Stimulated activated CD4-positive, alpha-beta T cell treated with anti-CD3 and anti-CD28 coated beads, Interleukin-4, amount 100 ng/mL, for 4 hours (primary cell): ENCODE data around the gene NLRC5.
"Not testable (repeated sequence)": the region's sequence is repeated elsewhere in the genome, so short reads cannot be mapped to it uniquely, and the experiment has no call there.

Experiments
- DNase-seq, 2 experiments: peaks; one replicate each; pipeline ENCODE4 v3.0.0-alpha.2; 2020

The NLRC5 gene

DNA sequence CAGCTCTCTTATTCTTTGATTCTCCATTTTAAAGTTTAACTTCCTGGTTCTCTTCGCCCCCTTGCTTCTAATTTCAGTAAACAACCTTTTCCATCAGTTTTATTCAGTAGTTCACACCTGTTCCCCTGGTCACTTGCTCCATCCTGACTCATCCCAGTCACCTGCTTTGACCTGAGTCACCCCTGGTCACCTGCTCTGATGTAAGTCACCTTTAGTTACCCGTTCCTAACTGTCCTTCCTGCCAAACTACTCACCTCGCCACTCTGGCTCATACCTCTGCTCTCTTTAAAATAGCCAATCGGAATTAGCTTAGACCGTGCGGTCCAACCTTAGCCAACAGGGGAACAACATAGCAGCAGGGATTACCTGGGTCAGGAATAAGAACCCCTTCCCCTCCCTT is 4.7 kb upstream of the NLRC5 start:
- peak in 1 of 2 experiments; percentile 40 for DNase-seq

DNA sequence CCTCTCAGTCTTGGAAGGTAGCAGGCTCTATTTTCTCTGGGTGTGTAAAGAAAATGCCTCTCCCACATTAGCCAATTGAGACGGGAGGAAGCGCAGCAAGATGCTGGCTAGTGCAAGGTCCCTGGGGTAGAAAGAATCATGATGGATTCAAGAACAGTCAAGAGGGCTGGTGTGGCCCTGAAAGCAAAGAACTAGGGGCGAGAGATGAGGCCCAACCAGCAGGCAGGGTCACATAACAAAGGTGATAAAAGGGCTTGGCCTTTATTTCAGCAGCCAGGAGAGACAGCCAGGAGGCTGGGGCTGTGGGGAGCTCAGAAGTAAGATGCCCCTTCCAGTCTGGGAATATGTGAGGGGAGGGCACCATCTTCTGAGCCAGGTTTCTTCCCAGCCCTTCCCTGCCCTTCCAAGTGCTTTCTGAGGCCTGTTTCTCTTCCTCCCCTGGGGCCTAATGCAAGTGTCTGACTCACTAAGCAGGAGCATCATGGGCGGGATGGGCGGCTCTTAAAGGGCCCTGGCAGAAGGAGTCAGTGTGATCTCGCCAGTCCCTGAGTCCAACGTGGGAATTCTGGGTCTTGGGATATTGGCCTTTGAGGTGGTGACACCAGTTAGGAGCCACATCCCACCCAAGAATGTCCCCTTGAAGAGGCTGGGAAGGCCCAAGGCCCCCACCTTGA is 3.9 kb upstream of the NLRC5 start:
- no peak for DNase-seq

DNA sequence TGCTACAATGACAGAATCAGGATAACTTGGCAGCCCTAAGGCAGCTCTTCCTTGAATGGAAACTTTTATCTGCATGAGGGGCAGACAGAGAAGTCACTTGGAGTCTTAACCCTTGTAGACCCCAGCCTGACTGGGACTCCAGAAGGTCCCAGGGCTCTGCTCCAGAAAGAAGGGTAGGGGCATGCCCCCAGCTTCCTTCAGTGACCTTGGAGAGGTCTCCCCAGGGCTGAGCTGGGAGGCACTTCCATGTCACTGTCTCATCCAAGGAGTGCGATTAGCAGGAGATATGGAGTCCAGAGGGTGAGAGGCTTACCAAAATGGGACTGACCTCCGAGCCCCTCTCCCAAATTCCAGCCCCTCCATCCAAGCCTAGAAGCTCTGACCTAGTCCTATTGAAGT is 3.4 kb upstream of the NLRC5 start:
- no peak for DNase-seq

DNA sequence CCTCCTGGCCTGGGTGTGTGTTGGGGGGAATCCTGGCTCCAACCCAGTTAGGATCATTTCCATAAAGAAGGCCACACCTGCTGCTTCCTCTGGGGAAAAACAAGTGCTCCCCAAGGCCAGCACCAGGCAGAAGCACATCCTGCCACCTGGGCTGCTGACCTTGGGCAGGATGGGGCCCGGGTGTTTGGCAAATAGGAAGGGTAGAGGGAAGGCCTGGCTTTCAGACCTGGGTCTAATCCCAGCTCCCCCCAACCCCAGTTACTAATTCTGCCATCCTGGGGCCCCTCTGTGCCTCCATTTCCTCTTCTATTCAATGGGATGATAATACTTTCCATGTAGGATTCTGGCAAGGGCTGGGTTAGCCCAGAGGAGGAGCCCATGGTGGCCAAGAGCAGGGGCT is 3.0 kb upstream of the NLRC5 start:
- DNase-seq = no peak

DNA sequence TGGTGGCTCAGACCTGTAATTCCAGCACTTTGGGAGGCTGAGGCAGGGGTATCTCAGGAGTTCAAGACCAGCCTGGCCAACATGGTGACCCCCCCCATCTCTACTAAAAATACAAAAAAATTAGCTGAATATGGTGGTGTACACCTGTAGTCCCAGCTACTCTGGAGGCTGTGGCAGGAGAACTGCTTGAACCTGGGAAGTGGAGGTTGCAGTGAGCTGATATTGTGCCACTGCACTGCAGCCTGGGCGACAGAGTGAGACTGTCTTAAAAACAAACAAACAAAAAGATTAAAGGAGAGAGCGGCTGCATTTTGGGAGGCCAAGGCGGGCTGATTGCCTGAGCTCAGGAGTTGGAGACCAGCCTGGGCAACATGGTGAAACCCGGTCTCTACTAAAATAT is 2.4 kb upstream of the NLRC5 start:
- DNase-seq = not testable (repeated sequence)

DNA sequence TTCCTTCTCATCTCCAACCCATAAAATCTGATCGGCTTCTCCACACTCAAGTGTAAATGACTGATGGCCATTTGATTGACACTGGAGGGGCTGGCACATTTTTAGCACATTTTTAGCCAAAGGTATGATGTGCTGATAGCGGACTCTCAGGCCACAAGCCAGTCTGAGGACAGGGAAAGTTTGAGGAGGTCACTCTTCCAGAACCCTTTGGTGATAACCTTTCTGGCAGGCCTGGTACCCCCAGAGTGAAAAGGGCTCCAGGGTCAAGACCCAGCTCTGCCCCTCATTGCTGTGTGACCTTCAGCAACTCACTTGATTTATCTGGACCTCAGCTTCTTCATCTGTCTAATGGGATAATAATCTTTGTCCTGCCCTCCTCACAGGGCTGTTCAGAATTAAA is 1.7 kb upstream of the NLRC5 start:
- no peak for DNase-seq

DNA sequence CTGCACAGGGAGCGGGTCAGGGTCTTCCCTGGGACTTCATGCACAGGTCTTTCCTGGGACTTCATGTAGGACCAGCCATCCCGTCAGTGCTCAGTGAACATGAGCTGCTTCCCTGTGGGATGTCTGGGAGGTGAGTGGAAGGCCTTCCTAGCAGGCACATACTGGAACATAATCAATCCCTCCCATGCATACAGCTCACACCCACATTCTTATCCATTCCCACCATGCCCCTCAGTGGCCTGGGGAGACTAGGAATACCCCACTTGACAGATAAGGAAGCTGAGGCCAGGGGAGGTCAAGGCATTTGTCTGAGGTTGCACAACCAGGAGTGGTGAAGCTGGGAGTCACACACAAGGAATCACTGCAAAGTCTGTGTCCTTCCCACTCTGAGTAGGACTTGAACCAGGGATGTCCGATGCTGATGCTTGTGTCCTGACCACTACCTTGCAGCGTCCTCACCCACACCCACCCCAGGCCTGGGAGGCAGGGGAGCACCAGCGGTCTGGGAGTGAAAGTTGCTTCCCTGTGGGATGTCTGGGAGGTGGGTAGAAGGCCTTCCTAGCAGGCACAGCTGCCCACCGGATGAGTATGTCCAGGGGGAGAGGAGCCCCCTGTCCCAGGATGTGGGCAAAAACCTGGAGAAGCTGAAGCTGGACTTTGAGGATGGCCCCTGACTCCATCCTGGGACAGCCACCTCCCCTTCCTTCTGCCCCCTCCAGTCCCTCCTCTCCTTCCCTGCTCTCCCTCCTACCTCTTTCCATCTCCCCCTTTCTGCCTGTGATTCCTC is 1.0 kb upstream of the NLRC5 start:
- DNase-seq = no peak

DNA sequence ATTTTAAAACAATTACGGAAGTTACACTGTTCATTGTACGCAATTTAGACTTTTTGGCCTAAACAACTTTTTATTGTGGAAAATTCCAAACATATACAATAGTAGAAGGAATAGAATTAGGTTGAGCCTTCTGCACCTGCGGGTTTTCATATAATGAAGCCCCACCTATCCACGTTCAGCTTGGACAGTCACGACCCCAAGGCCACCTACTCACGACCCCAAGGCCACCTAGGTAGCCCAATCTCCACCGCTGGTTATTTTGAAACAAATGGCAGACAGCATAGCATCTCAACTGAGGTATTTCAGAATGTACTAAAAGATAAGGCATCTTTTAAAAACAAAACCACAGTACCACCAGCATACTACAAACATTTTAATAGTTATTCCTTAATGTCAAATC is 631 bp downstream of the NLRC5 start:
- no peak for DNase-seq

DNA sequence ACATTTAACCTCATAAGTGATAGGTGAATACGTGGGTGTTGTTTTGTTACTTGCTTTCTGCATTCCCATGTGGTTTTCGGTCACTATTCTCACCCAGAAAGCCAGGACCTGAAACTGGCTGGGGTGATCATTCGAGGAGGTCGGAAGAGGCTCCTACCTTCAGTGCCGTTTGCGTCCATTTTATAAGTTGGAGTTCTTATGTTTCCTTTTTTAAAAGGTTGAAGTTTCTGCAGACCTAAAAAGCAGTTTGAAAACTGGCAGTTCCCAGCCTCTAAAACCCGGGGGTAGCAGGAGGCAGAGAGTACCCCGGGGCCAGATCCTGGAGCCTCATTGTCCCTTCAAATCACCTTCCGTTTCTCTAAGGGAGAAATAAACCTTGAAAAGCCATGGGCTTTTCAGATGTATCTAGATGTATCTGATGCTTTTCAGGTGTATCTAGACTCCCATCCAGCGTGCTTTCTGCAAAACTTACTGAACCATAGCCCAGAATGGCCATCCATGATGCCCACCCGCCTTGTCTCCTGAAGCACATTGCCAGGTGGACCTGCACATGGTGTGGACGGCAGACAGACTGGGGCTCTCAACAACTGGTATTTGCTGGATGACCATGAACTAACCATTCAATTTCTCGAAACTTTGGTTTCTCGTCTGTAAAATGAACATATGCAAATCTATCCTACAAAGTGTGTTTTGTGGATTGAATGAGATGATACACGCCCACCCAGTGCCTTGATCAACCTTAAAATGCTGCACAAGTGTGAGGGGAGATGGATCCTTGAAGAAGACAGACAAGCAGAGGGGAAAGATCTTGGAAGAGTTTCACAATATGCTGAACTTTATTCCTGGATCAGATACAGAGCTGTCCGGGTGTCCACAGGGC is 1.3 kb downstream of the NLRC5 start:
- DNase-seq = no peak

DNA sequence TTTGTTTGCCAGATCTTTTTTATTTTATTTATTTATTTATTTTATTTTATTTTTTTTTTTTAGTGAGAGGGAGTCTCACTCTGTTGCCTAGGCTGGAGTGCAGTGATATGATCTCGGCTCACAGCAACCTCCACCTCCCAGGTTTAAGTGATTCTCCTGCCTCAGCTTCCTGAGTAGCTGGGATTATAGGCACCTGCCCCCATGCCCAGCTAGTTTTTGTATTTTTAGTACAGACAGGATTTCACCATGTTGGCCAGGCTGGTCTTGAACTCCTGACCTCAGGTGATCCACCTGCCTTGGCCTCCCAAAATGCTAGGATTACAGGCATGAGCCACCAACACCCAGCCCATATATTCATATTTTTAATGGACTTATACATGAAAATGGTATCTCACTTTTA is 3.1 kb downstream of the NLRC5 start:
- DNase-seq = not testable (repeated sequence)

DNA sequence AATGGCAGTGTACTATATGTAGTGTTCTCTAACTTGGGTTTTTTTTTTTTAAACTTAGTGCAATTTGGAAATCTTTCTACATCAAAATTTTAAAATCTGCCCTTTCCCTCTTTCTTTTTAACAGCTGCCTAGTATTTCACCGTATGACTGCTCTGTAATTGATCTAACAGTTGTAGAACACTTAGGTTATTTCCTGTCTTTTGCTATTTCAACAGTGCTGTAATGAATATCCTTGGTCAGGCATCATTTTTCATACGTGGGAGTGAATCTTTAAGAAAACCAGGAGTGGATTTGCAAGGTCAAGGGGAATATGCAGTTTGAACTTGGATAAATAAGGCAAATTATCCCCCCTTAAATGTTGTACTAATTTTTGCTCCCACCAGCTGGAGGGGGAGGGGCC is 3.8 kb downstream of the NLRC5 start:
- DNase-seq = no peak

DNA sequence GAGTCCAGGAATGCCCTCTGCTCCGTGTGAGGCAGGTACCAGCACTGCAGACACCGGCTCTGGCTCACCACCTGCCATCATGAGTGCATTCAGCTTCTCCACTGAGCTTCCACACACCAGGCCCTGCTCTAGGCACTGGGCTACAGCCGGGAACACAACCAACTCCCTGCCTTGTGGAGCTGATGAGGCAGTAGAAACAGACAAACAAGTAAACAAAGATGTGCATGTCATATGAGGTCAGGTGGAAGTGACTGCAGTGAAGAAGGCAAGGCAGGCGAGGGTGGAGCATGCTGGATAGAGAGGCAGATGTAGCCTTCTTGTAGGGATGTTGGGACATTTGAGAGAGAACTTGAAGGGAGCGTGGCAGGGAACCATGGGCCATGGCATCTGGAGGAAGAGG is 5.0 kb downstream of the NLRC5 start:
- DNase-seq = no peak

DNA sequence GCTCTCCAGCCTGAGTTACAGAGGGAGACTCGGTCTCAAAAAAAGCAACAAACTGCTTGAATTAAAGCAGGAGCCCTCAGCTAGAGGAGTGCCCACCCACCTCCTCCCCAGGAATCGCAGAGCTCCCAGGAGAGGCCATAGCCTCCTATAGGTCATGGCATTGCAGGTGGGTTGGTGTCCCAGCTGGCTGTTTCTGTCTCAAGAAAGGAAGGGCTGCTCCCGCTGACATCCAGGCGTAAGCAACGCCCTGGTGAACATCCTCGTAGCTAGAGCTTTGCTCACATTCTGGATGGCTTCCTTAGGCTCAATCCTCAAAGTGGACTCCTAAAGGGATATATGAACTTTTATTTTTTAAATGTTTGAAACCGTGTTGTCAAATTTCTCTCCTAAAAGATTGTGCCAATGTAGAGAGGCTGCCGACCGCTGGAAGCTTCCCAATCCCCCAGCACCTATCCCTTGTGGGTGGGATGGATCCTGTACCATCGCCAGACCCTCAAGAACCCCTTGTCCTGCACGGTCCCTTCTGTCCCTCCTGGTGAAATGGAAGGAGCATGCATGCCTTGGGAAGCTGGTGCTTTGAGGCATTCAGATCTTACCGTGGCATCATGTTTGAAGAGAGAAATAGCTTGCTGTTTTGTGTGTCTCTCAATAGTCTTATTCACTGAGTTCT is 5.9 kb downstream of the NLRC5 start:
- DNase-seq = no peak

DNA sequence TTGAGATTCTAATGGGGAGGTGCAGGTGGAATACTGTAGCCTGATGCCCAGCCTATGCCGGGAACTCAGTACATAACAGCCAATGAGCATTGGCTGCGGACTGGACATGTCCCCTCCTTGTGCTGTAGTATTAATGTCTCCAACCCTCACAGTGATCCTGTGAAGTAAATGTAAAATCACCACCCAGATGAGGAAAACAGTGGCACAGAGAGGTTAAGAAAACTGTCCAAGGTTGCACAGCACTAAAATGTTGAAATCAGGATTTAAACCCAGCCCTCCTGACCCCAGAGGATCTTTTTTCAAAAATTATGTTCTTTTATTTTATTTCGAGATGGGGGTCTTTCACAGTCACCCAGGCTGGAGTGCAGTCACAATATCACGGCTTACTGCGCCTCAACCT is 7.9 kb downstream of the NLRC5 start:
- DNase-seq = no peak

DNA sequence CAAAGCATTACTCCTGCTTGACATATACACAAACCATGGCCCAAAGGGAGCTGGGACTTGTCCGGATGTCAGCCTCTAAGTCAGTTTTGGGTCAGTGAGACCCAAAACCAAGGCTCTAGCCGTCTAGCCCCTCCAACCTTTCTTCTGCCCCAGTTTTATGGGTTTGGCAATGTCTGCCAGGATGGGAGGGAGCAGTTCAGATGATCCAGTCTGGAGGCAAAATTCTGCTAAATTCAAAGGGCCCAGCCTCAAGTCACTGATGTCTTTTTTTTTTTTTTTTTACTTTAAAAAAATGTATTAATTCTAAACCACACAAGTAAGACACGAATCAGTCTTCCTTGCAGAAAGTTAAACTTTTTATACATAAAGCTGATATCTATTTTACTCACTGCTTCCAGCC is 8.6 kb downstream of the NLRC5 start:
- no peak for DNase-seq

DNA sequence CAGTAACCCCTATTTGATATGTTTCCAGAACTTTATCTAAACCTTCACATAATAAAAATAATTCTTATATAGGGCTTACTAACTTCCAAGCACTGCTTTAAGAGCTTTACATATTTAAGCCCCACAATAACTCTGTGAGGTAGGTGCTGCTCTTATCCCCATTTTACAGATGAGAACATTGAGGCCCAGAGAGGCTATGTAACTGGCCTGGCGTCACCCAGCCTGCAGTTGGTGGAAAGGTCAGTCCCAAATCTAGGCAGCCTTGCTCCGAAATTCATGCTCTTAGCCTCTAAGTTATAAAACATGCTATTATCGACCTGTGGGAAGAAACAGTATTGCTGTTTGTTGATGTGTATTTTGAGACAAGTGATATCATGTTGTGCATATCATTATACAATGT is 9.0 kb downstream of the NLRC5 start:
- no peak for DNase-seq

DNA sequence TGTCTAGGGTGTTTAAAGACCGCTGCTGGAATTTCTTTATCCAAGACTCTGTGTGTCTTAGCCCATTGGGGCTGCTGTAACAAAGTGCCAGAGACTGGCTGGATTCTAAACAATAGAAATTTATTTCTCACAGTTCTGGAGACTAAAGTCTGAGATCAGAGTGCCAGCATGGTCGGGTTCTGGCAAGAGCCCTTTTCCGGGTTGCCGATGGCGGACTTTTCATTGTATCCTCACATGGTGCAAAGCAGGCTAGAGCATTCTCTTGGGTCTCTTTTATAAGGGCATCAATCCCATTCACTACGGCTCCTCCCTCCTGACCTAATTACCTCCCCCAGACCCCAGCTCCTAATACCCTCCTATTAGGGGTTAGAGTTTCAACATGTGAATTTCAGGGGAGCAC is 9.5 kb downstream of the NLRC5 start:
- DNase-seq = no peak

DNA sequence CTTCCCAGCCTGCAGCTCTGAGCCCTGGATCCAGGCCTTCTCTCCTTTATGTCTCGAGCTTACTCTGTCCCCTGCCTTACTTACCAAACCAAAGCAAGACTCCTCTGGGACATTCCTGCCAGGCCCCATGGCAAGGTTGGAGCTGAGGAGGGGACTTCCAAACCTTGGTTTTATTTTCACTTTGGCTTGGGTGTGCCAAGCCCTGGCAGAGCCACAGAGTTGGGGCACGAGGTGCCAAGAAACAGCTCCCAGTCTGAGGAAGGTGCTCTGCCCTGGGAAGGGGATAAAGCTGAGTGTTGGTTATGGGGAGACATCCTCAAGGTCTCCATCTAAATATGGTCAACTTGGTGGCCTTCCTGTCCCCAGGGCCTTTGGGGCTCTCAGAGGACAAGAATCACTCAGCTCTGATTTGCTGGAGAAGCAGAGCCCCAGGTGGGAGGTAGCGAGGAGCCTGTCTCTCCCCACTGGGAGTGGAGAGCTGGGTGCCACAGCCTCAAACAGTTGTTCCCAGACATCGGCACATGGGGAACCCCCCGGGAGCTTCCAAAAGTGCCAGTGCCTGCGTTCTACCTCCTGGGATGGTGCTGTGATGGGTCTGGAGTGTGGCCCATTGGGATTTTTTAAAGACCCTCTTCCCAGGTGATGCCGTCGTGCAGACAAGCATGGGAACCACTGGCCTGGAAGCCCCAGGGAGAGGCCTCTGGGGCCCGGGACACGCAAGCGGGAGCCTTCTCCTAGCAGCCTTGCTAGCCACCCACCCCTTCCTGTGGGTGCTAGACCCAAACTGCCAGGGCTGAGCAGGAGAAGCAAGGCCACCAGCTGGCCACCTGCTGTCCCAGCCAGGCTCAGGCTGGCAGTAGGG is 10.3 kb downstream of the NLRC5 start:
- peak in 1 of 2 experiments; percentile 39 for DNase-seq

DNA sequence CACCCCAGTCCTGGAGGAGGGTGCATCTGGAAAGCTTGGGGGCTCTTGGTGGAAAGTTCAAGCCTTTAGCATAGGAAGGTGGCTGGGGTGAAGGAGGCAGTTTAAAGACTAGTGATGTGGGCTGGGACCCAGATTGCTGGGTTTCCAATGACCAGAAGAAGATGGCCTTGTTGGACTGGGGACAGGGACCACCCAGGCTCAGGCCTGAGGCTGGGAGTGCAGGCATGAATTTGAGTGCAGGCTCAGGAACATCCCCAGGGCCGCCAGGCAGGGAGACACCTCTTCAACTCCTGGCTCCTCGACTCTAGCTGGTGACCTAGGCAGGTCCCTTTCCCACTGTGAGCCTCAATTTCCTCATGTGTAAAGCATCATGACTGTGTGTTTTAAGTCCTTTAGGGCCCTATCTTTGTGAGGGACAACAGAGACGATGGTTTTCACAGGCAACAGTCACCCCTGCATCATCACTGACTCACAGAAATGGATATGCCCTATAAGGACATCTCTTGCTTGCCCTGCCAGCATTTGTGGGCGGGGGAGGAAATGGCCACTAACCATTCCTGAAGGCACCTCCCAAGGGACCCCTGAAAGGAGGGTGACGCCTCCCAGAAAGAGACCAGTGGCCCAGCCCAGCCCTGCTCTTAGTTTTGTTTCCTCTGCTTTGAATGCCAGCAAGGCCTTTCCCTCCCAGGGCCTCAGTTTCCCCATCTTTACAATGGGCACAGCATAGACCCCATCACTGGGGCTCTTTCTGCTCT is 11.1 kb downstream of the NLRC5 start:
- no peak for DNase-seq

DNA sequence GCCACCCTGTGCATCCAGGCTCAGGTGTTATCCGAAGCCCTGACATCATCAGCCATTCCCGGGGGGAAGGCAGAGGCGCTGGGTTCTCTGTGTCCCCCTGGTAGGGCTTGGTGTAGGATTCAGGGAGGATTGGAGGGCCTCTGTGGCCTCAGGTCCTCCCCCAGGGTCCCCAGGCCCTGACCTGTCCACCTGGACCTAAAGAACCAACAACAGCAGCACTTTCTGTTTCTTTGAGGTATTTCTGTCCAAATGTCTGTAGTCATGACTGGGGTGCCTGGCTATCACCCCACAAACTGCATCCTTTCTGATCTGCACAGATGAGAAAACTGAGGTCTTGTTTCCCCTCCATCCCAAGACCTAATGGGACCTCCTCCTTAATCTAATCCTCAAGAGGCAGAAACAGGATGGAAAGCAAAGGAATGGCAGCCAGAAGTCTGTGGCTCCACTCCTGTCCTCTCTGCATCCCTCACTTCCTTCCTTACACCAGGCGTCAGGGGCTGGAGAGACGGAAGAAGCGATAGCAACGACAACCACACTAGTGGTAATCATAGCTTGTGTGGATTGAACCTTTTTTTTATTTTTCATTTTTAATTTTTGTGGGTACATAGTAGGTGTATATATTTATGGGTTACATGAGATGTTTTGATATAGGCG is 11.8 kb downstream of the NLRC5 start:
- DNase-seq = no peak
